Activated B cell treated with CpG ODN at 0.5 μM for 24 hours (primary cell): ENCODE measurements around the gene PCDHGA11. TPM values are rescaled to one million over a fixed set of nuclear protein-coding genes. Genes with fewer than 3 reads are reported as not detected.
A peak's percentile ranks its signal among the peaks of the same experiment; 100 is the strongest.
"Not testable (repeated sequence)": the region's sequence is repeated elsewhere in the genome, so short reads cannot be mapped to it uniquely, and the experiment has no call there.

Experiments used
- ATAC-seq: fragments of 200-7000 bp; cut with Tn5 transposase; one replicate; pipeline ENCODE4 v1.10.0; 2021; ENCODE audit warnings: low read depth, mild to moderate bottlenecking, moderate library complexity
- CTCF ChIA-PET: fragments of 350-600 bp; sonication (Branson Sonifier 250); formaldehyde crosslinking; loops from one replicate; lab custom pipeline; 2021; ENCODE audit warnings: antibody characterized with exemption; lab: Charles Lee
- POLR2A ChIA-PET: fragments of 350-600 bp; sonication (Branson Sonifier 250); formaldehyde crosslinking; loops from one replicate; lab custom pipeline; 2021; ENCODE audit warnings: antibody characterized with exemption; lab: Charles Lee
- DNase-seq: peaks from one replicate; pipeline ENCODE4 v3.0.0; 2022
- H3K27ac Mint-ChIP-seq: one replicate; pipeline ENCODE4 v1.8.0; 2020; ENCODE audit warnings: mixed read lengths
- H3K27me3 Mint-ChIP-seq: one replicate; pipeline ENCODE4 v1.8.0; 2021; ENCODE audit warnings: mixed read lengths
- H3K36me3 Mint-ChIP-seq: one replicate; pipeline ENCODE4 v1.8.0; 2021; ENCODE audit warnings: low read depth, mixed read lengths
- H3K4me1 Mint-ChIP-seq: one replicate; pipeline ENCODE4 v1.8.0; 2021; ENCODE audit warnings: mixed read lengths
- H3K4me3 Mint-ChIP-seq: one replicate; pipeline ENCODE4 v1.8.0; 2020; ENCODE audit warnings: mild to moderate bottlenecking, mixed read lengths
- H3K9me3 Mint-ChIP-seq: one replicate; pipeline ENCODE4 v1.8.0; 2020; ENCODE audit warnings: mixed read lengths
- intact Hi-C: fragments of 100-400 bp; cut with micrococcal nuclease; formaldehyde crosslinking; loops from one replicate; pipeline ENCODE4 v1.15.1; 2024
- total RNA-seq: library from RNA; stranded (reverse); gene quantifications from 2 replicates; pipeline ENCODE4 v1.2.3, GENCODE V29; 2022
- TF ChIP-seq, protein P1 (sequence below): fragments of 200-600 bp; IDR thresholded peaks from one replicate; pipeline ENCODE4 v1.8.0; 2022; ENCODE audit warnings: antibody characterized with exemption, mild to moderate bottlenecking

PCDHGA11 gene
- total RNA-seq, 1 donor from 2014 or later = 0.73 TPM

DNA sequence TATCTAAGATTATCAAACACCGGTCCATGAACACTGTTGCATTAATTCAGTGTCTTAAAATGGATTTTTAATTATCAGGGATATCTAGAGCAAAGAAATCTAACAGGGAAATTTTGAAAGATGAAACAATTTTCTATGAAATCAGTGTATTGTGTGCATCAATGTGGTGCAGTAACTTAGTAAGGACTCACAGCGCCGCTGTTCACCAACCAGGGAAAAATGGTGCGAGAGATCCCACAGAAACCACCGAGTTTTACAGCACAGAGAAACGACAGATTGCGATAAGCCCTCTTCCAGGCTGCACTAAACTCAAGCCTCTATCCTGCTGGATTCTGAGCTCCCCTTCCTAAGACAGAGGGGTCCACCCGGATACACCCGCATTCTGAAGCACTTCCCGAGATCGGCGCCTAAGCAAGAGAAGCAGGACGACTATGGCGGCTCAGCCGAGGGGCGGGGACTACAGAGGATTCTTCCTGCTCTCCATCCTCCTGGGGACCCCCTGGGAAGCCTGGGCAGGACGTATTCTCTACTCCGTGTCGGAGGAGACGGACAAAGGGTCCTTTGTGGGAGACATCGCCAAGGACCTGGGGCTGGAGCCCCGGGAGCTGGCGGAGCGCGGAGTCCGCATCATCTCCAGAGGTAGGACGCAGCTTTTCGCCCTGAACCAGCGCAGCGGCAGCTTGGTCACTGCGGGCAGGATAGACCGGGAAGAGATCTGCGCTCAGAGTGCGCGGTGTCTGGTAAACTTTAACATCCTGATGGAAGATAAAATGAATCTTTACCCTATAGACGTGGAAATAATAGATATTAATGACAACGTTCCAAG lies 38.2 kb upstream of the PCDHGA11 start, which contains the start of gene PCDHGA7:
Gene PCDHGA7 (plus strand): TSS at position 274 of the 826 bp plus-strand sequence. CDS start 158 bp downstream, at position 432.
- Mint-ChIP-seq H3K4me1 (no peaks in the 10 kb centered on the region), H3K9me3 (peaks cover 15% of the 10 kb centered on the region), H3K27me3 (peaks cover 51% of the 10 kb centered on the region), H3K36me3 (peaks cover 2% of the 10 kb centered on the region), H3K27ac (no peak within 1 kb of the TSS), H3K4me3 (peak within 1 kb of the TSS; percentile 76)
- TF ChIP-seq, protein P1, sequence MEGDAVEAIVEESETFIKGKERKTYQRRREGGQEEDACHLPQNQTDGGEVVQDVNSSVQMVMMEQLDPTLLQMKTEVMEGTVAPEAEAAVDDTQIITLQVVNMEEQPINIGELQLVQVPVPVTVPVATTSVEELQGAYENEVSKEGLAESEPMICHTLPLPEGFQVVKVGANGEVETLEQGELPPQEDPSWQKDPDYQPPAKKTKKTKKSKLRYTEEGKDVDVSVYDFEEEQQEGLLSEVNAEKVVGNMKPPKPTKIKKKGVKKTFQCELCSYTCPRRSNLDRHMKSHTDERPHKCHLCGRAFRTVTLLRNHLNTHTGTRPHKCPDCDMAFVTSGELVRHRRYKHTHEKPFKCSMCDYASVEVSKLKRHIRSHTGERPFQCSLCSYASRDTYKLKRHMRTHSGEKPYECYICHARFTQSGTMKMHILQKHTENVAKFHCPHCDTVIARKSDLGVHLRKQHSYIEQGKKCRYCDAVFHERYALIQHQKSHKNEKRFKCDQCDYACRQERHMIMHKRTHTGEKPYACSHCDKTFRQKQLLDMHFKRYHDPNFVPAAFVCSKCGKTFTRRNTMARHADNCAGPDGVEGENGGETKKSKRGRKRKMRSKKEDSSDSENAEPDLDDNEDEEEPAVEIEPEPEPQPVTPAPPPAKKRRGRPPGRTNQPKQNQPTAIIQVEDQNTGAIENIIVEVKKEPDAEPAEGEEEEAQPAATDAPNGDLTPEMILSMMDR = no peak
- ChIA-PET CTCF (no interaction called here), POLR2A (no interaction called here)
- no peak for DNase-seq
- intact Hi-C loops = no loop called here
- ATAC-seq = no peak

DNA sequence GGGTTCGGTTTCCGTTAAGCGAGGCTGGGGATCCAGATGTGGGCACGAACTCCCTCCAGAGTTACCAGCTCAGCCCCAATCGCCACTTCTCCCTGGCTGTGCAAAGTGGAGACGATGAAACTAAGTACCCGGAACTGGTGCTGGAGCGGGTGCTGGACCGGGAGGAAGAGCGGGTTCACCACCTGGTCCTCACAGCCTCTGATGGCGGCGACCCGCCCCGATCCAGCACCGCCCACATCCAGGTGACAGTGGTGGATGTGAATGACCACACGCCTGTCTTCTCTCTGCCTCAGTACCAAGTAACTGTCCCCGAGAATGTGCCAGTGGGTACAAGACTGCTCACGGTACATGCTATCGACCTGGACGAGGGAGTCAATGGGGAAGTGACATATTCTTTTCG lies 37.5 kb upstream of the PCDHGA11 start:
- H3K4me3 Mint-ChIP-seq = no peak overlapping the region
- ChIA-PET POLR2A (no interaction called here), CTCF (no interaction called here)

DNA sequence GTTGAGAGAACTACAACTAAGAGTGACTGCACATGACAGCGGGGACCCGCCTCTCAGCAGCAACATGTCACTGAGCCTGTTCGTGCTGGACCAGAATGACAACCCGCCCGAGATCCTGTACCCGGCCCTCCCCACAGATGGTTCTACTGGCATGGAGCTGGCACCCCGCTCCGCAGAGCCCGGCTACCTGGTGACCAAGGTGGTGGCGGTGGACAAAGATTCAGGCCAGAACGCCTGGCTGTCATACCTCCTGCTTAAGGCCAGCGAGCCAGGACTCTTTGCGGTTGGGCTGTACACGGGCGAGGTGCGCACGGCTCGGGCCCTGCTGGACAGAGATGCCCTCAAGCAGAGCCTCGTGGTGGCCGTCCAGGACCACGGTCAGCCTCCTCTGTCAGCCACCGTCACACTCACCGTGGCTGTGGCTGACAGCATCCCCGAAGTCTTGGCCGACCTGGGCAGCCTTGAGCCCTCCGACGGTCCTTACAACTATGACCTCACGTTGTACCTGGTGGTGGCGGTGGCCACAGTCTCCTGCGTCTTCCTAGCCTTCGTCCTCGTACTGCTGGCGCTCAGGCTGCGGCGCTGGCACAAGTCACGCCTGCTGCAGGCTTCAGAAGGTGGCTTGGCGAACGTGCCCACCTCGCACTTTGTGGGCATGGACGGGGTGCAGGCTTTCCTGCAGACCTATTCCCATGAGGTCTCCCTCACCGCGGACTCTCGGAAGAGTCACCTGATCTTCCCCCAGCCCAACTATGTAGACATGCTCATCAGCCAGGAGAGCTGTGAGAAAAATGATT lies 36.2 kb upstream of the PCDHGA11 start:
- CTCF ChIA-PET = no interaction called here

More for the DNA sequence above, 37.5 kb upstream of the PCDHGA11 start:
- H3K27me3 Mint-ChIP-seq = peaks cover 53% of the 10 kb centered on the region
- TF ChIP-seq, protein P1 = no peak
- intact Hi-C loops = no loop called here
- ATAC-seq (no peak), DNase-seq (no peak)
- H3K9me3 Mint-ChIP-seq = peaks cover 16% of the 10 kb centered on the region
- peaks cover 2% of the 10 kb centered on the region for H3K36me3 Mint-ChIP-seq
- no peaks in the 10 kb centered on the region for H3K4me1 Mint-ChIP-seq
- H3K27ac Mint-ChIP-seq = no peak overlapping the region

DNA sequence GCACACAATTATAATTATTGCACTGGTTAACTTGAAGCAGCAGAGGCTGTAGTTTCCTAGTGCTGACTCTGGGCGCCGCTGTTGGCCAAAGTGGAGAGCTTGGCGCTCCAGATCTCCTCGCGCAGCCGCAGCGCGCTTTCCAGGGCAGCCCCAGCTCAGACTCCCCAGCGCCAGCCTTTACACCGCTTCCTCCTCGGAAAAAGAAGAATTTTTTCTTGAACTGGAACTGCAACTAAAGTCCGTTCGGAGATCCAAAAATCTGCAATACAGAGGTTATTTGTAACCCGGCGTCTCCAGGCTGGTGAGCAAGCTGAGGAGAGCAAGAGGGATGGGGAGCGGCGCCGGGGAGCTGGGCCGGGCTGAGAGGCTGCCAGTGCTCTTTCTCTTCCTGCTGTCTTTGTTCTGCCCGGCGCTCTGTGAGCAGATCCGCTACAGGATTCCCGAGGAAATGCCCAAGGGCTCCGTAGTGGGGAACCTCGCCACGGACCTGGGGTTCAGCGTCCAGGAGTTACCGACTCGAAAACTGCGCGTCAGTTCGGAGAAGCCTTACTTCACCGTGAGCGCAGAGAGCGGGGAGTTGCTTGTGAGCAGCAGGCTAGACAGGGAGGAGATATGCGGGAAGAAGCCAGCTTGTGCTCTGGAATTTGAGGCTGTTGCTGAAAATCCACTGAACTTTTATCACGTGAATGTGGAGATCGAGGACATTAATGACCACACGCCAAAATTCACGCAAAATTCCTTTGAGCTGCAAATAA lies 33.1 kb upstream of the PCDHGA11 start, which contains the start of gene PCDHGB4:
Gene PCDHGB4 (plus strand): TSS at position 142 of the 755 bp plus-strand sequence. CDS start 187 bp downstream, at position 329.
- ATAC-seq = peak; percentile 65
- H3K27ac Mint-ChIP-seq, H3K36me3 Mint-ChIP-seq, POLR2A ChIA-PET, intact Hi-C loops, H3K4me1 Mint-ChIP-seq, DNase-seq: not testable (repeated sequence)
- Mint-ChIP-seq H3K4me3 (peak within 1 kb of the TSS; percentile 58), H3K27me3 (peaks cover 63% of the 10 kb centered on the region), H3K9me3 (peaks cover 24% of the 10 kb centered on the region)
- CTCF ChIA-PET = interaction anchor here (1.1 kb wide), 1 partner anchor 170 kb away, joined by 4 read pairs; no protein-coding TSS in a partner anchor

More for the DNA sequence above, 36.2 kb upstream of the PCDHGA11 start:
- DNase-seq = no peak
- Mint-ChIP-seq H3K27ac (no peak overlapping the region), H3K4me3 (no peak overlapping the region), H3K9me3 (peaks cover 17% of the 10 kb centered on the region), H3K36me3 (peaks cover 4% of the 10 kb centered on the region), H3K27me3 (peaks cover 62% of the 10 kb centered on the region), H3K4me1 (no peaks in the 10 kb centered on the region)
- TF ChIP-seq, protein P1 = no peak
- POLR2A ChIA-PET = no interaction called here
- intact Hi-C loops = no loop called here
- no peak for ATAC-seq

DNA sequence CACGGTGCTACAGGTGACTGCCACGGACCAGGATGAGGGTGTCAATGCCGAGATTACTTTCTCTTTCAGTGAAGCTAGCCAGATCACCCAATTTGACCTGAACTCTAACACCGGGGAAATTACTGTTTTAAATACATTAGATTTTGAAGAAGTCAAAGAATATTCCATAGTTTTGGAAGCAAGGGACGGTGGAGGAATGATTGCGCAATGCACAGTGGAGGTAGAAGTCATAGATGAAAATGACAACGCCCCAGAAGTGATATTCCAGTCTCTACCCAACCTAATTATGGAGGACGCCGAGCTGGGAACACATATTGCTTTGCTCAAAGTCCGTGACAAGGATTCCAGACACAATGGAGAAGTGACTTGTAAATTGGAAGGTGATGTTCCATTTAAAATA lies 32.2 kb upstream of the PCDHGA11 start:
- Mint-ChIP-seq H3K9me3 (peaks cover 29% of the 10 kb centered on the region), H3K4me1 (no peaks in the 10 kb centered on the region), H3K27ac (no peak overlapping the region), H3K36me3 (peaks cover 2% of the 10 kb centered on the region), H3K27me3 (peaks cover 60% of the 10 kb centered on the region), H3K4me3 (no peak overlapping the region)
- CTCF ChIA-PET = no interaction called here
- DNase-seq (no peak), ATAC-seq (no peak)
- TF ChIP-seq, protein P1 = no peak
- intact Hi-C loops = no loop called here
- POLR2A ChIA-PET = no interaction called here
